Inflammatory macrophage treated with lipopolysaccharide for 4 hours (primary cell): ENCODE results near the gene NPFFR1.
A peak's percentile ranks its signal among the peaks of the same experiment; 100 is the strongest.
"Not testable (repeated sequence)": the region's sequence is repeated elsewhere in the genome, so short reads cannot be mapped to it uniquely, and the experiment has no call there.

Experiments used
- DNase-seq: peaks from one replicate; pipeline ENCODE4 v3.0.0-alpha.2; 2020

Gene NPFFR1

DNA sequence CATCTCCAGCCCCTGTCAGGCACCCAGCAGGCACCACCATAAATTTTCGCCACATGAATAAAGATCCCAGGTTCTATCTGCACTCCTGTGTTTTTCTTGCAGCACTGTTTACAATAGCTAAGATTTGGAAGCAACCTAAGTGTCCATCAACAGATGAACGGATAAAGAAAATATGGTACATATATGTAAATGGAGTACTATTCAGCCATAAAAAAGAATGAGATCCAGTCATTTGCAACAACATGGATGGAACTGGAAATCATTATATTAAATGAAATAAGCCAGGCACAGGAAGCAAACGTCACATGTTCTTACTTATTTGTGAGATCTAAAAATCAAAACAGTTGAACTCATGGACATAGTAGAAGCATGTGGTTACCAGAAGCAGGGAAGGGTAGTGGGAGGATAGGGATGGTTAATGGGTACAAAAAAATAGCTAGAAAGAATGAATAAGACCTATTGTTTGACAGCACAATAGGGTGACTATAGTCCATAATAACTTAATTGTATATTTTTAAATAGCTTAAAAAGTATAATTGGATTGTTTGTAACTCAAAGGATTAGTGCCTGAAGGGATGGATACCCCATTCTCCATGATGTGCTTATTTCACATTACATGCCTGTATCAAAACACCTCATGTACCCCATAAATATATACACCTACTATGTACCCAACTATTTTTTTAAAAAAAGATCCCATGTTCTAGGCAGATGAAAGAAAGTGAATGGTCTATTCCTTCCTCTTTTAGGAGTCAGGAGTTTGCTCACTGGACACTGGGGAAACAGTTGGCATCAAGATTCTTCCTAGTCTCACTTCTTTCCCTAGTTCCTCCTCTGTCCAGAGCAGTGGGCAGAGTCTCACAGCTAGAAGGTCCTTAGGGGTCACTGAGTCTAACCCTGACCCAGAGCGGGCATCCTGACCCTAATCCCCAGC, 1.0 kb upstream of the NPFFR1 start:
- peak; percentile 35 for DNase-seq

DNA sequence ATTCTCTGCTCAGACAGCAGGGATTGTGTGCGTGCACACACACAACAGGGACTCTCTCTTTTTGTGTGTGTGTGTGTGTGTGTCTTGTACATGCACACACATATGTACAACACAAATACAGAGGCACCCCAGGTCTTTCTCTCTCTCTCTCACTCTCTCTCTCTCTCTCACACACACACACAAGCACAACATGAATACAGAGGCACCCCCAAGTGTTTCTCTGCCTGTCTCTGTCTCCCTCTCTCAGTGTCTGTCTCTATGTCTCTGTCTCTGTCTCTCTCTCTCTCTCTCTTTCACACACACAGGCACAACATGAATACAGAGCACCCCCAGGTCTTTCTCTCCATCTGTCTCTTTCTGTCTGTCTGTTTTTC, 746 bp downstream of the NPFFR1 start:
- no peak for DNase-seq

DNA sequence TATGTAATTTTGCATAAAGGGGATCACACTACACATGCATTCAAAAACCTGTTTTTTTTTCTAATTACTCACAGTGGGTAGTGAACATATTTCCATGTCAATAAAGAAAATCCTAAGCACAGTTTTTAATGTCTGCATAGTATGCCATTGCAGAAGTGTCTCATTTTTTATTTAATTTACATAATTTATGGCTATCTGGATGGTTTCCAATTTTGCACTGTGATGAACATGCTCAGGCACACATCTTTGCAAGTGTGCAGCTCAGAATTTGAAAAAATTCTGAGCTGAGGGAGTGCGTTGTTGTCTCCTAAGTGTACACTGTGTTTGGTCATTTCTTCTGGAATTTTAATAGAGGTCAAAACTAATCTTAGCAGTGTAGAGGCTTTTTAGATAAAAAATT, 2.2 kb downstream of the NPFFR1 start:
- no peak for DNase-seq

DNA sequence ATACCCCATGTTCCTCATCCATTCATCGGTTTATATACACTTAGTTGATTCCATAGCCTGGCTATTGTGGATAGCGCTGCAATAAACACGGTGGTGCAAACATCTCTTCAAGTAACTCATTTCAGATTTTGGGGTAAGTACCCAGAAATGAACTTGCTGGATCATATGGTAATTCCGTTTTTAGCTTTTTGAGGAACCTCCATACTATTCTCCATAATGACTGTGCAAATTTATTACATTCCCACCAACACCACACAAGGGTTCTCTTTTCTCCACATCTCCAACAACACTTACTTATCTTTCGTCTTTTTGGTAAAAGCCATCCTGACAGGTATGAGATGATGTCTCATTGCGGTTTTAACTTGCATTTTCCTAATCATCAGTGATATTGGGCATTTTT, 3.7 kb downstream of the NPFFR1 start:
- DNase-seq: peak; percentile 50

DNA sequence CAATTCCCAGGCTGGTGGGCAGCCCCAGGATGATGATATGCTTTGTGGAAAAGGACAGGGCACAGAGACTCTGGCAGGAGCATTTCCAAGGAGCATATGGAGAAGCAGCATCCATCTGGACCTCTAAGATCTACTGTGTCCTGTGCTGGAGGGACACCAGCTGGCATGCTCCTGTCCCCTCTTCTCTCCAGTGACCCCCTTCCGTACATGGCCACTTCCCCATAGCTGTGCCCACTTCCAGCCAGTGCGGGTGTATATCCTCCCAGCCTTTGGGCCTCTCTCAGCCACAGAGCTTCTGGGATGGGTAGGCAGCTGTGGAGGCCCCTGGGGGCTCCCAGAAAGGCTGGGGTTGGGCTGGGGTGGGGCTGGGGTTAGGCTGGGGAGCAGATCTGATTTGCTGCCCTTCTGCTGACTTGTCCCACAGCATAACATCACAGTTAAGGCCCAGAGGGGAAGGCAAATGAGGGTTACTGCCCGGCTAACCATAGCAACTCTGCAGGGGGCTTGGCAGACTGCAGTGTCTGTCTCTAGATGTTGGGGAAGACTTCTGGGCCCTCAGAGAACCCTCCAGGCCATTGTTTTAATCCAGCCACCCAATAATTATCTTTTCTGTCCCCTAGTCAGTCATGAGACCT, 6.3 kb downstream of the NPFFR1 start:
- DNase-seq: no peak

DNA sequence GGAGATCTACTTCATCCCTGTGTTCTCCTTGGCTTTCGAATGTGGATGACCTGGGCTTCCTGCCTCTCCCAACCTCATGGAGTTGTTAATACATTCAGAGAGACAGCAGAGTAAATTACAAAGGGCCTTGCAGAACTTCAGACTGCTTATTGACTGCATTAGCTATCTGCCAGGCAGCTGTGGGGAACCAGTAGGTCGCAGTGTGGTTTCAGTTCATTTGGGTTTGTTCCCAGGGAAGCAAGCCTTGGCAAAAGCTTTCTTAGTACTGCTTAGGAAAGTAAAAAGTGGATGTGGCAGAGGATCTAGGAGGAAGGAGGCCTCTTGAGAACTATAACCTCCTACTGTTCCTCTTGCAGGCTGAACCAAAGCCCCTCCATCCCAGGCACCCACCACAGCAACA, 9.2 kb downstream of the NPFFR1 start:
- DNase-seq: peak; percentile 59

DNA sequence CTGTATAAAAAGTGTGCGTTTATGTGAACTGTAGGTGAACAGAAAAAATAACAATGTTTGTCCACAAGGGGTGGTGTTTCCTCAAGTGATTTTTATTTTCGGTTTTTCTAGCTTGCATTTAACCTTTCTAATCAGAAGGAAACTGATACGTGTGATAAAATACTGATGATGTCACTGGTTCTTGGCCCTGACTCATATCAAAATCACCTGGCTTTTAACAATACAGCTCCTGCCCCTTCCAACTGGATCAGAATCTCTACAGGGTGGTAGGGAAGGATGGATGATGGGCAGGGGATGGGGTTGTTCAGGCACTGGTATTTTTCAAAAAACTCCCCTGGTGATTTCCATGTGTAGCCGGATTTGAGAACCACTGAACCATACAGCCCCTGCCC, 10.9 kb downstream of the NPFFR1 start:
- DNase-seq: peak; percentile 63

DNA sequence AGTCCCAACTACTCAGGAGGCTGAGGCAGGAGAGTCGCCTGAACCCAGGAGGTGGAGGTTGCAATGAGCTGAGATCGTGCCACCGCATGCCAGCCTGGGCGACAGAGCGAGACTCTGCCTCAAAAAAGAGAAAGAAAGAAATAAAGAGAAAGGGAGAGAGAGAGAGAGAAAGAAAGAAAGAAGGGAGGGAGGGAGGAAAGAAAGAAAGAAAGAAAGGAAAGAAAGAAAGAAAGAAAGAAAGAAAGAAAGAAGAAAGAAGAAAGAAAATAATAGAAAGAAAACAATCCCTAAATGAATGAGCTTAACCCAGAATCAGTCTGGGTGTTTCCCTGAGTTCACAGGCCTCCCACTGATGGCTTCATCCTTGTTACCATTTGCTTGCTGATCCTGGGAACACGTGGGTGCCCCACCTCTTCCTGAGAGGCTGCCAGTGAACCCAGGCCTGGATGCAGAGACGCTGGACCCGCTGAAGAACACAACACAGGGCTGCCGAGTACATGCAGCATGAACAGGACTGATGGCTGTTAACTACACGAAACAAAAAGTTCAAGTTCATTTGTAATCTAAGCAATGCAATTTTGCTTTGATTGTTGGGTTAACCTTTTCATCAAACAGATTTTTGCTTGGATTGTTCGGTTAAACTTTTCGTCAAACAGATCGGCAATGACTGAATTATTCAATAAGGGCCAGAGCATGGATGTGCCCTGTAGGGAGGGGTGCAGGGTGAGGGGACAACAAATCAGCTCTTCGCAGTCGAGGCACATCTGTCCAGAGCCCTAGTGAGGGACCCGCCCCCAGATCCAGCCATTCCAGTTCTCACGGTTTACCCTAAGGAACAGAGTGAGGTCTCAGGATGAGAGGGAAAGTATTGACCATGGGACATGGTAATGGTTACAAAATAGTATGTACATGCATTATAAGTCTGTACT, 11.5 kb downstream of the NPFFR1 start:
- DNase-seq: no peak

DNA sequence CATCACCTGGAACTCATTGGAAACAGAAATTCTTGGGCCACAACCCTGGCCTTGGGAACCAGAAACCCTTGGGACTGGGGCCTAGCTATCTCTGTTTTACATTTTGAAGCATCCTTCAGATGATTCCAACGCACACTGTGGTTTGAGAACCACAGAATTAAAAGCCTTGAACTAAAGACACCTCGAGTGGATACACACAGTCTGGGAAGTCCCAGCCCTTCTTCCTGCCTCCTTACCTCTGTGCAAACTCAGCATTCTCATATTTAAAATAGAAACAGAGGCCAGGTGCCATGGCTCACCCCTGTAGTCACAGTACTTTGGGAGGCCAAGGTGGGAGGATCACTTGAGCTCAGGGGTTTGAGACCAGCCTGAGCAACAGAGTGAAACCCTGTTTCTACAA, 12.9 kb downstream of the NPFFR1 start:
- DNase-seq: no peak

DNA sequence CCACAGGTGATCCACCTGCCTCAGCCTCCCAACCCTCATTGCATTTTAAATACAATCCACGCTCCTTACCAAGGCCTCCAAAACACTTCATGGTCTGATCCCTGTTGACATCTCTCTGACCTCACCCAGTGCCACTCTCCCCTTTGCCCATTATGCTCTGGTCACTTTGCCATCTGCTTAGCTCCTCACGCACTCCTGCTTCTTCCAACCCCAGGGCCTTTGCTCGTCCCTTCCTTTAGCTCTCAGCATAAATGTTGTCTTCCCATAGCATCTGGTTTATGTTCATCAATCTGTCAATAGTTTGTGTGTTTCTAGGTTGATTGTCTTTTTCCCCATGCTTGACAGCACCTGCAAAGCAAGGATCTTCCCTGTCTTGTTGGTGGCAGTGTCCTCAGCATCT, 14.1 kb downstream of the NPFFR1 start:
- DNase-seq: no peak

DNA sequence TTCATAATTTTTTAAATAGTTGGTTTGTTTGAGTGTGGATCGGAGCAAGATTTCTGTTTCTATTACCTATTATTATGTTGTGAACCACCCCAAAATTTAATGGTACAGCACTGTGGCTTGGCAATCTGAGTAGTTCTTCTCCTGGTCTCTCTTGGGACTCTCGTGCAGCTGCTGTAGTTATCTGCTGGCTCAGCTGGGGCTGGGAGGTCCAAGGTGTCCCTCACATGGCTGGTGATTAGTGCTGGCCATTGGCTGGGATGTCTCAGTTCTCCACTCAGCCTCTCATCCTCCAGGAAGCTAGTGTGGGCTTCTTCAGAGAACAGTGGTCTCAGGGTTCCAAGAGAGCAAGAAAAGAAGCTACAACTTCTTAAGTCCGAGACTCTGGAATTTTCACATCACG, 15.4 kb downstream of the NPFFR1 start:
- DNase-seq: no peak

DNA sequence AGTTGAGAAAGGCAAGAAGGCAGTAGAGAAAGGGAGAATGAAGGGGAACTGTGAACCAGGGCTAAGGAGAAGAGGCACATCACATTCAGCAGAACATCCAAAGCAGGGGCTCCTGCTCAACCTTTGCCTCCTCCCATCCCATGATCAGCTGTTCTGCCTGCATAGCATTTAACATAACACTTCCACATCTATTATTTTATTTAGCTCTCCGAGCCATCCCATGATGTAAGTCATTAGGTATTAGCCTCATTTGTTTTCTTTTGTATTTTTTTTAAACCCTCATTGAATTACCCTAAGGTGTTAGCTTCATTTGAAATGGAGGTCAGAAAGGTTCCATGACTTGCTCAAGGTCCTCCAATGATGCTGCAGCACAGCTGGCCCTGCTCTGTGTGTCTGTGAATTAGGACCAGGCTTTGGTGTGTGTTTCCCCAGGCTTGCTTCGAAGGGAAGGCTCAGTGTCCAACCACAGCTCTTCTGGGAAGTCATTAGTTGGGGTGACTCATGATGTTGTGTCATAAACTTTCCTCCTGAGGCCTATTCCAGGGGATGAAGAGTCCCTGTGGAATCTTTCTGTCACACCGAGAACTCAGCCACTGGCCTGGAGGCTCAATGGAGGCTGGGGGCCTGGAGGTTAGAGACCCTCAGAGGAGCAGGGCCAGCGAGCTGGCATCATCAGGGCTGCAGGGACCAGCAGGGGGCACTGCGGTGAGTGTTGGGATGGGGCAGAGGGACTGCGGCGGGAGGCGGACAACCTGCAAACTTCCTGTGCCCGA, 16.5 kb downstream of the NPFFR1 start:
- DNase-seq: peak; percentile 65

DNA sequence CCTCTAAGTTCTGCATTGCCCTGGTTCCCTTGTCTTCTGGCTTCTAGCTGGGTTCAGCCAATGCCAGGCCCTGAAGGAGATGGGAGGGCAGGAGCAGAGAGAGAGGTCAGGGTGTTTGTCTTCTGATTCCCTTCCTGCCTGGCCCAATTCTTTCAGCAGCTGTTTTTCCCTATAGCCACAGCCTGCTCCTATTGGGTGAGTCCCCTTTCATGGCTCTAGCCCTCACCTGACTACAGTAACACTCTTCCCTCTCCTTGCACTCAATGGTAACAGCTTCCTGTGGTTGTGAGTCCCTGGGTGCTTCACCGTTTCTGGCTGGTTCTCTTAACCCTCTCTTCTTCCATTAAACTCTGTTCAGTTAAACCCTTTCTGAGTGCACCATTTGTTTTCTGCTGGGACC, 17.1 kb downstream of the NPFFR1 start:
- DNase-seq: no peak

DNA sequence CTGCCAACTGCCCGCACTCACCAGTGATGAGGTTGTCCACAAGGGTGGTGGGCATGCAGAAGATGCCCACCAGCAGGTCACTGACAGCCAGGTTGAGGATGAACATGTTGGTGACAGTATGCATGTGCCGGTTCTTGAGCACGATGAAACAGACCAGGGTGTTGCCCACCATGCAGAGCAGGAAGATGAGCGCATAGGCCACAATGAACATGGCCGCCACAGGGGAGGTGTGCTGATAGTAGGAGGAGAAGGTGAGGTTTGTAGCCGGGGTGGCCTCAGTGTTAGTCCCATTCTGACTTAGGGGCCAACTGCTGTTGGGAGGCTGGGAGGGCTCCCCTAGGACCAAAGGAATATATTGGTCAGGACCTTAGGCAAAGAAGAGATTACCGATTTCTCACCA, 17.7 kb downstream of the NPFFR1 start:
- no peak for DNase-seq

DNA sequence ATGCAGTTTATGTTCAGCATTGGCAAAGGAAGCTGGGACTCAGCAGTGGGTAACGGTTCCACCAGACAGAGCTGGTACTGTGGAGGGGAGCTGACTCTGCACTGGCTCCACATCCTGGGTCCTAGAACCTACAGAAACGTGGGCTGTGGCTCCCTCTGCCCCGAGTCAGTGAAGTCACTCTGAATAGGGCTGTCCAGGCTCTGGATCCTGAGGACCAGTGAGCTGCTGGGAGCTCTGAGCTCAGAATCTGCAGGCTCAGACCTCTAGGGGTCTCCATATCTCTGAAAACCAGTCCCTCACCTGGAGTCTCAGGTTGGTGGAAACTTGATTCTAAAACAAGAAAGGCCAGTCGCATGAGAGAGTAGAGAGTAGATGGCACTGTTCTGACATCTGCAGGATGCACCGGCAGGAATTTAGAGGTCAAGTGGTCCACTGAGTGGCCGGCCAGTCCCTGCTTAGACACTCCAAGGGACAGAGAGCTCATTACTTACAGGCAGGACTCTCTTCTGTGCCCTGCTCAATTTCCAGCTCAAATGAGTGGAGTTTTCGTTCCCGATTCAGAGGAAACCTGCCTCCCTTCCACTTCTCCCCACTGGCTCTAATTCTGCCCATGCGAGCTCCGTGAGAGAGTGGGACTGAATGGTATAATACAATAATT, 18.6 kb downstream of the NPFFR1 start:
- DNase-seq: no peak

DNA sequence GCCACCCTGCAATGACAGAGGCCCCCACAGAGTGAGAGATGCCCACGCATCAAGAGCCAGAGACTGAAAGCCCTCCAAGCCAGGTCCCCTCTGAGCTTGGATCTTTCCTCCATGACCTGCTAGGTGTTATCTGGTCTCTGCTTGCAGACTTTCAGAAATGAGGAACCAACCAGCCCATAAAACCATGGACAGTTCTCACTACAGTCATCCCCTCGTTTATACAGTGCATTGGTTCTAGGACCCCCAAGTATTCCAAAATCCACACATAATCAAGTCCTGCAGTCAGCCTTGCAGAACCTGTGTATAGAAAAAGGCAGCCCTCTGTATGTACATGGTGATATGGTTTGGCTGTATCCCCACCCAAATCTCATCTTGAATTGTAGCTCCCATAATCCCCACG, 23.1 kb downstream of the NPFFR1 start:
- no peak for DNase-seq

DNA sequence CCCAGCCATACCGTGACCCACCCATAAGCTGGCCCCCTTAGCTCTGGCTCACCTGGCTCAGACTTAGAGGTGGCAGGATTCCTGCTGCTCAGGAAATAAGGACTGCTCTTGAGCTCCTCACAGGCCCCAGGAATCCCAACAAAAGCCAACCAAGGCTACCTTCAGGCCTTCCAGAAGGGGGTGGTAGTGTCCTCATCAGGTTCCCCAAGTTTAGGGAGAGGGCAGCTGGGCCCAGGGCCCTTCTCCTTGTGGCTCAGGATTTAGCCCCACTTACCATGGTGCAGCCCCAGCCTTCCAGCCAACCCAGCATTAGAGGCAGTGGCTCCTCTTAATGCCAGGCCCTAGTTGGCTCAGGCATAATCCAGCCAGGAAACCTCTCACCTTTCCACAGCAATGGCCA, 23.5 kb downstream of the NPFFR1 start:
- DNase-seq: no peak

DNA sequence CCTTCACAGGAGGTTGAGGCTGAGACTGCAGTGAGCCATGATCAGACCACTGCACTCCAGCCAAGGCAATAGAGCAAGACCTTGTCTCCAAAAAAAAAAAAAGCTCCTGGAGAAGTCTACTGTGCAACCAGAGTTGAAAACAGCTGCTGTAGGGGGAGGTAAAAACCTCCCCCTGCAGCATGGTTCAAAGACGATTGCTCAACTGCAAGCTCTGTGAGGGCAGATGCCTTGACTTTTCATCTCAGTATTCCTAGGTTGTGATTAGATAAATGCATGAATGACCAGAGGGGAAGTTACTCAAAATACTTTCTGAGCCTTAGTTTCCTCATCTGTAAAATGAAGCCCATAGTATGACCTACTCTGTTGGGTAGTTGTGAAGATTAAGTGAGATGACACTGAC, 25.6 kb downstream of the NPFFR1 start:
- DNase-seq: no peak

DNA sequence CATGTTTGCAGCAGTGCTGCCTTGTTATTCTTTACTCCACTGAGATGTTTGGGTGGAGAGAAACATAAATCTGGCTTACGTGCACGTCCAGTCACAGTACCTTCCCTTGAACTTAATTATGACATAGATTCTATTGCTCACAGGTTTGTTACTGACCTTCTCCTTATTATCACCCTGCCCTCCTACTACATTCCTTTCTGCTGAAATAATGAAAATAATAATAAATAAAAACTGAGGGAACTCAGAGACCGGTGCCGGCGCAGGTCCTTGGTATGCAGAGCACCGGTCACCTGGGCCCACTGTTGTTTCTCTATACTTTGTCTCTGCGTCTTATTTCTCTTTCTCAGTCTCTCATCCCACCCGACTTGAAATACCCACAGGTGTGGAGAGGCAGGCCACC, 26.0 kb downstream of the NPFFR1 start:
- DNase-seq: not testable (repeated sequence)

DNA sequence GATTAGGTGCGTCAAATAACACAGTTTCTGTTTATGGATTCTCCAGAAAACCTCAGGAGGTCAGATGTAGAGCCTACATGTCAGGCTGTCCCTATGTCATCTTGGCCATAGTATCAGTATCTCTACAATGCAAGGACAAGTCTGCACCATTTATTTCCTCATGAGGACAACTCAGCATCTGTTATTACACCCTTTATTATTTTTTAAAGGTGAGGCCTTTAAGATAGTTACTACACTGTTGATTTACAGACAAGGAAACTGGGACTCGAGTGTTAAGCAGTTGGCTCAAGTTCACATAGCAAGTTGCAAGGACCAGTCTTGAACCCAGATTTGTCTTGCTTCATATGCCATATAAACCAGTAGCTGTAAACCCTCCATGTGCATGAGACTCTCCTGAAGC, 27.3 kb downstream of the NPFFR1 start:
- no peak for DNase-seq

DNA sequence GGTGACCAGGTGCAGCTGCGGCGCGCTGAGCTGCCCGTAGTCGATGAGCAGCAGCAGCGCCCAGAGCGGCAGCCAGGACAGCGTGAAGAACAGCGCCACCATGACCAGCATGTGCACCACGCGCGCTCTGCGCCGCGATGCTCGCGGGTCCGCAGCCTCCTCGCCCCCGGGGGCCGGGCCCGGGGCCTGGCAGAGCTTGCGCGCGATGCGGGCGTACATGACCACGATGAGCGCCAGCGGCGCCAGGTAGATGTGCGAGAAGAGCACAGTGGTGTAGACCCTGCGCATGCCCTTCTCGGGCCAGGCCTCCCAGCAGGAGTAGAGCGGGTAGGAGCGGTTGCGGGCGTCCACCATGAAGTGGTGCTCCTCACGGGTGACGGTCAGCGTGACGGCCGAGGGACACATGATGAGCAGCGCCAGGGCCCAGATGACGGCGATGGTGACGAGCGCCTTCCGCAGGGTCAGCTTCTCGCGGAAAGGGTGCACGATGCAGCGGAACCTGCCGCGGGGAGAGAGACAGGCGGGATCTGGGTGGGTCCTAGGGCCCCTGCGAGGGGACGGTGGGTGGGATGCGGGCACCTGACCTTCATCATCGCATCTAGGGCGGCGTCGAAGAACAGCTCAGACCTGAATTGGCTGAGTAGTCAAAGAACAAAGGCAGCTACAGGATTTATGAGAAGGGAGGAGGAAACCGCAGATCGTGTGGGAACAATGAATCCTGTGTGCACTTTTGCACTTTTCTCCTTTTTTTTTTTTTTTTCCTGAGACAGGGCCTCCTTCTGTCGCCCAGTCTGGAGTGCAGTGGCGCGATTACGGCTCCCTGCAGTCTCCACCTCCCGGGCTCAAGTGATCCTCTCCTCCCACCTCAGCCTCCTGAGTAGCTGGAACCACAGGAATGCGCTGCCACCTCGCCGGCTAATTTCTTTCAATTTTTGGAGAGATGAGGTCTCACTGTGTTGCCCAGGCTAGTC, 28.2 kb downstream of the NPFFR1 start:
- peak; percentile 41 for DNase-seq
